Measurements from ENCODE around the gene PHKA2. TPM values are rescaled to one million over a fixed set of nuclear protein-coding genes. Genes with fewer than 3 reads are reported as not detected.

Gene PHKA2
- total and polyA plus RNA-seq, 4 donors: 14.2 to 34.3 (median 22.8) TPM

GRCh38 chrX:18927558-18927957 lies 56.4 kb downstream of the PHKA2 start:
- H3K36me3 ChIP-seq (ENCODE audit: control insufficient read depth in 4 of 4, insufficient read depth in 4 of 4, low read length in 4 of 4): peaks cover 0 to 7% (median 3%) of the 10 kb centered on the region in 4 donors
- no peaks in the 10 kb centered on the region for H3K4me1 ChIP-seq (ENCODE audit: control insufficient read depth in 5 of 5, insufficient read depth in 5 of 5, low read length in 5 of 5)
- no peak for ATAC-seq (ENCODE audit: insufficient read depth, low FRiP score)
- DNase-seq: no peak
- no peak overlapping the region for H3K27ac ChIP-seq (ENCODE audit: low read depth in 1 of 2, low read length in 1 of 2)
- no peak overlapping the region for H3K4me3 ChIP-seq
- H3K9ac ChIP-seq (ENCODE audit: insufficient read depth in 1 of 2, low read length in 2 of 2): no peak overlapping the region
- no peak for TF ChIP-seq CTCF (IDR thresholded peaks at IDR 0.05; ENCODE audit: control extremely low read depth, extremely low read depth)
- H3K9me3 ChIP-seq (ENCODE audit: control insufficient read depth in 4 of 4, insufficient read depth in 3 of 4, low read length in 3 of 4): no peaks in the 10 kb centered on the region
- WGBS, 2 donors: 53 to 93% methylated on average over 1 of the region's 1 CpG
- peaks cover 0 to 9% (median 0%) of the 10 kb centered on the region in 3 donors for H3K27me3 ChIP-seq (ENCODE audit: control insufficient read depth in 3 of 3, insufficient read depth in 3 of 3, low read length in 2 of 3)

- WGBS, 2 donors: 75 to 92% methylated on average over 5 to 6 of the region's 6 CpGs
- ATAC-seq (ENCODE audit: insufficient read depth, low FRiP score) (no peak), DNase-seq (no peak)
- no peak overlapping the region for H3K4me3 ChIP-seq
- no peaks in the 10 kb centered on the region for H3K4me1 ChIP-seq (ENCODE audit: control insufficient read depth in 5 of 5, insufficient read depth in 5 of 5, low read length in 5 of 5)
- no peak overlapping the region for H3K27ac ChIP-seq (ENCODE audit: low read depth in 1 of 2, low read length in 1 of 2)
- peaks cover 0 to 10% (median 3%) of the 10 kb centered on the region in 4 donors for H3K36me3 ChIP-seq (ENCODE audit: control insufficient read depth in 4 of 4, insufficient read depth in 4 of 4, low read length in 4 of 4)
- H3K9ac ChIP-seq (ENCODE audit: insufficient read depth in 1 of 2, low read length in 2 of 2): no peak overlapping the region
- H3K9me3 ChIP-seq (ENCODE audit: control insufficient read depth in 4 of 4, insufficient read depth in 3 of 4, low read length in 3 of 4): peaks cover 0 to 2% (median 0%) of the 10 kb centered on the region in 4 donors
- no peak for TF ChIP-seq CTCF (IDR thresholded peaks at IDR 0.05; ENCODE audit: control extremely low read depth, extremely low read depth)
- H3K27me3 ChIP-seq (ENCODE audit: control insufficient read depth in 3 of 3, insufficient read depth in 3 of 3, low read length in 2 of 3): peaks cover 0 to 11% (median 0%) of the 10 kb centered on the region in 3 donors
Measured at GRCh38 chrX:18924507-18925088, 59.3 kb downstream of the PHKA2 start.

GRCh38 chrX:18920566-18920965 lies 63.3 kb downstream of the PHKA2 start:
- no peaks in the 10 kb centered on the region for H3K4me1 ChIP-seq (ENCODE audit: control insufficient read depth in 5 of 5, insufficient read depth in 5 of 5, low read length in 5 of 5)
- peaks cover 0 to 7% (median 0%) of the 10 kb centered on the region in 3 donors for H3K27me3 ChIP-seq (ENCODE audit: control insufficient read depth in 3 of 3, insufficient read depth in 3 of 3, low read length in 2 of 3)
- WGBS, 2 donors: 83 to 92% methylated on average over 7 of the region's 7 CpGs
- no peak overlapping the region for H3K9ac ChIP-seq (ENCODE audit: insufficient read depth in 1 of 2, low read length in 2 of 2)
- TF ChIP-seq CTCF (IDR thresholded peaks at IDR 0.05; ENCODE audit: control extremely low read depth, extremely low read depth): no peak
- H3K9me3 ChIP-seq (ENCODE audit: control insufficient read depth in 4 of 4, insufficient read depth in 3 of 4, low read length in 3 of 4): peaks cover 0 to 10% (median 1%) of the 10 kb centered on the region in 4 donors
- no peak overlapping the region for H3K27ac ChIP-seq (ENCODE audit: low read depth in 1 of 2, low read length in 1 of 2)
- H3K36me3 ChIP-seq (ENCODE audit: control insufficient read depth in 4 of 4, insufficient read depth in 4 of 4, low read length in 4 of 4): peaks cover 2 to 13% (median 5%) of the 10 kb centered on the region in 4 donors
- ATAC-seq (ENCODE audit: insufficient read depth, low FRiP score) (no peak), DNase-seq (no peak)
- no peak overlapping the region for H3K4me3 ChIP-seq

DNA sequence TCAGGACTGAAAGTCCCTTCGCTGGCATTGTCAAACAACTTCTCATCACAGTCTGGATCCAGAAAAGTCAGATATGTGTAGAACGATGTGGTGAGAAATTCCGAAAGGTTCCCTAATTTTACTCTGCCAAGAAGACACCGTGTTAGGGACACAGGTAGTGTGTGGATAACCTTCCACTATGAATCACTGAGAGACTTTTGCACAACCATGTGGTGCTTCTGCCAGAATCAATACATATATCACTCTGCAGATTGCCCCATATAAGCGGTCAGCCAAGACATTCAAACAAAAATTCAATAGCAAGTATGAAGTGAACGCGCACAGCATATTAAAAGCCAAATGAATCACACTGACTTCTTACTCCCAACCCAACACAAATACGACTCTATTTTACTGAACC lies 63.8 kb downstream of the PHKA2 start:
- ATAC-seq (ENCODE audit: insufficient read depth, low FRiP score) (no peak), DNase-seq (no peak)
- TF ChIP-seq CTCF (IDR thresholded peaks at IDR 0.05; ENCODE audit: control extremely low read depth, extremely low read depth): no peak
- Histone ChIP-seq H3K27ac (ENCODE audit: low read depth in 1 of 2, low read length in 1 of 2) (no peak overlapping the region), H3K36me3 (ENCODE audit: control insufficient read depth in 4 of 4, insufficient read depth in 4 of 4, low read length in 4 of 4) (peaks cover 2 to 13% (median 6%) of the 10 kb centered on the region in 4 donors), H3K9me3 (ENCODE audit: control insufficient read depth in 4 of 4, insufficient read depth in 3 of 4, low read length in 3 of 4) (peaks cover 0 to 10% (median 1%) of the 10 kb centered on the region in 4 donors), H3K27me3 (ENCODE audit: control insufficient read depth in 3 of 3, insufficient read depth in 3 of 3, low read length in 2 of 3) (peaks cover 0 to 7% (median 0%) of the 10 kb centered on the region in 3 donors), H3K9ac (ENCODE audit: insufficient read depth in 1 of 2, low read length in 2 of 2) (no peak overlapping the region), H3K4me1 (ENCODE audit: control insufficient read depth in 5 of 5, insufficient read depth in 5 of 5, low read length in 5 of 5) (no peaks in the 10 kb centered on the region), H3K4me3 (no peak overlapping the region)
- WGBS, 2 donors: 90 to 98% methylated on average over 8 of the region's 8 CpGs

Data from lung (tissue), 12 donors.